ENCODE data around the gene CST3.

Gene CST3

DNA sequence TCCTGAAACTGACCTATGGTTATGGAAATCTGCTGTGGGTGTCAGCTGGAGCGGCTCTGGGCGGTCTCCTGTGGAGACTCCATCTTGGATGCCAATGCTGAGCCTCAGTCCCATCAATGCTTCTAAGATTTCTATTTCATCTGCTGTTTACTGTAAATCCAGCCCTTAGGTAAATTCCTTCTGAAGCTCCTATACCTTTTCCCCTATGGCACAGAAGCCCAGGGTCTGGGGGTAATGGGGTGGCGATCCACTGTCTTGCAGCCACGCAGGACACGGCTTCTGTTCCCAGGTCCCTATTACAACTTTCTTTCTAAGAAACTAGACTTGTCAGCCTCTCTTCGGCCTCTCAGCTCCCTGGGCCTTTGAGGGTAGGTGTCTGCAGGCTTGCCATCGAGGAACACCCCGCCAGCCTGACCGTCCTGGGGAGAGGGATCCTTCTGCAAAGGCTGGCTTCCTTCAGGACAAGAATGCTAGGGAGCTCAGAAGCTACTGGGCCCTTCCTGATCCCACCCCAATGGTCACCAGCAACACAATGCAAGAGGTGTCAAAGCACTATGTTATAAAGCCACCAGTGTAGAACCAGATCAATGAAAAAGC lies 6.4 kb downstream of the CST3 start:
- TF ChIP-seq ZFX (IDR thresholded peaks at IDR 0.05; ENCODE audit: borderline replicate concordance), result no peak
- TF ChIP-seq, protein P1, sequence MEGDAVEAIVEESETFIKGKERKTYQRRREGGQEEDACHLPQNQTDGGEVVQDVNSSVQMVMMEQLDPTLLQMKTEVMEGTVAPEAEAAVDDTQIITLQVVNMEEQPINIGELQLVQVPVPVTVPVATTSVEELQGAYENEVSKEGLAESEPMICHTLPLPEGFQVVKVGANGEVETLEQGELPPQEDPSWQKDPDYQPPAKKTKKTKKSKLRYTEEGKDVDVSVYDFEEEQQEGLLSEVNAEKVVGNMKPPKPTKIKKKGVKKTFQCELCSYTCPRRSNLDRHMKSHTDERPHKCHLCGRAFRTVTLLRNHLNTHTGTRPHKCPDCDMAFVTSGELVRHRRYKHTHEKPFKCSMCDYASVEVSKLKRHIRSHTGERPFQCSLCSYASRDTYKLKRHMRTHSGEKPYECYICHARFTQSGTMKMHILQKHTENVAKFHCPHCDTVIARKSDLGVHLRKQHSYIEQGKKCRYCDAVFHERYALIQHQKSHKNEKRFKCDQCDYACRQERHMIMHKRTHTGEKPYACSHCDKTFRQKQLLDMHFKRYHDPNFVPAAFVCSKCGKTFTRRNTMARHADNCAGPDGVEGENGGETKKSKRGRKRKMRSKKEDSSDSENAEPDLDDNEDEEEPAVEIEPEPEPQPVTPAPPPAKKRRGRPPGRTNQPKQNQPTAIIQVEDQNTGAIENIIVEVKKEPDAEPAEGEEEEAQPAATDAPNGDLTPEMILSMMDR (IDR thresholded peaks at IDR 0.05), result no peak
- no peak overlapping the region for H3K27ac ChIP-seq

DNA sequence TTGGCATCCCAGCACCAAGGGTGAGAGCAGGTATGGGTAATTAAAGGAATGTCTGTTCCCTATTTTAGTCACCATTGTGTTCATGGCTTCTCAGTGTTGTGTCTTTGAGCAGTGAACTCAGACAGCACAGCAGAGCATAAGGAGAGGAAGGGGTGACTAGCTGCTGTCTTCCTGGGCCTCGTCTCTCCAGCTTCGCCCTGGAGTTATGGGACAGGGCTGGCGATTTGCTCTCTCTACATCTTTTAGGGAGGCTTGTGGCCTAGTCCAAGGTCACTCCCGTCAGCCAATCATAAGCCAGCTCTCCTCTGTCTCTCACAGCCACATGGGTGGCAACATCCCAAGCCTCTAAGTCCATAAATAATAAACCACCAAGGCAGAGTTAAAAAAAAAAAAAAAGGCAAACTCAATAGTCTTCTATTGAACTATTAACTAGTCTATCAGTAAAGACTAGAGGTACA lies 7.3 kb downstream of the CST3 start:
- TF ChIP-seq, protein P1 (IDR thresholded peaks at IDR 0.05), result no peak
- no peak for TF ChIP-seq ZFX (IDR thresholded peaks at IDR 0.05; ENCODE audit: borderline replicate concordance)

DNA sequence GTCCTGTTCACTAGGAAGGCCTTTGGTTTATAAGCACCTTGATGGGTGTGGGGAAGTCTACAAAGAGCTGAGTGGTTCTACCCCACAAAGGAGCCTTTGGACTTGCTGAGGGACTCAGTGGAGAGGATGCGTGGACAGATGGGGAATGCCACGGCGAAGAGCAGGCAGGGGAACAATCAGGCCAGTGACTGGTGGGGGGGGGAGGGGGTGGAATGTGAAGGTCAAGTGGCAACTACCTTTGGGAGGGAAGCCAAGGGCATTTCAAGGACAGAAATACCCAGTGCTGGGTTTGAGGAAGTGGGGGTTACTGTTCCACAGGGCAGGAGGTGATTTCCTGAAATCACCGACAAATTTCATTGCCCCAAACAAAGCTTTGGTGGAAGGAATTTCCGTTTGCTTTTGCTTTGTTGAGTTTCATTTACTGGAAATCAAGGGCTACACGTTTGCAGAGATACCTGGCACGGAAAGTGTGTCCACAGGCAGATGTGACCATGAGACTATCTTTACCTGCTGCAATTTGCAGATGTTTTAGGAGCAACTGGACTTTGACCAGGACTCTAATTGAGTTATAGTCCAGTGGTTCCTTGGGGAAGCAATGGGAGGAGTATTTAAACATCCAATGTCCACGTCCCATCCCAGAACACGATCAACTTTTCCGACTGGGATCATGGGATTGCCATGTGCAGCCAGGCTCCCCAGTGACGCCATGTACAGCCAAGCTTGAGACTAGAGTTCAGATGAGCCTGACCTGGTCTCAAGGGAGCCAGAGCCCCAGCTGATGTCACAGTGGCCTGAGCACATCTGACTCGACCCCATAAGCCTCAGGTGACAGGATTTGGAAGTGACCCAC lies 8.0 kb downstream of the CST3 start:
- TF ChIP-seq ZFX (IDR thresholded peaks at IDR 0.05; ENCODE audit: borderline replicate concordance), result no peak
- TF ChIP-seq, protein P1 (IDR thresholded peaks at IDR 0.05), result no peak
- no peak overlapping the region for H3K27ac ChIP-seq

More for the DNA sequence above, 7.3 kb downstream of the CST3 start:
- H3K27ac ChIP-seq, result no peak overlapping the region

DNA sequence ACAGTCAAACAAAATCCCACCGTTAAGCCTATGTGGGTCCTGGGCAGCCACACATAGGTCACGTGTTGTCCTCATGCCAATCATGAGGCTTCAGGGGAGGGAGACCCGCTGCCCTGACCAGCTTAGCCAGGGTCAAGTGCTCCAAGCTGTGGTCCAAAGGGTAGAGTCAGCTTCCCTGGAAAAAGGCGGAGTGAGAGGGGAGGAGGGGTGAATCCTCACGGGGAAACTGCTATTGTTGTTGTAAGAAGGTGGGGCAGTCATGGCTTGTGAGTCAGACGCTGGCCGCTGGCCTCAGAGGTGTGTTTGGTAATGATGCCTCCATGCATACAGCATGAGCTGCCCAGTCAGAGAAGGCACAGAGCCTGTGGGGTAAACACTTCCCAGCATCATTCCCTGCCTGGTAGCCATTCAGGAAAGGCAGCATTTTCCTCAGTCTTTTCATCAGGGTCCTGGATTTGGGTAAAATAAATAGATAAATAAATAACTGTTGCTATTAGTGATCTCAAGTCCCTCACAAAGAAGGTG lies 8.7 kb downstream of the CST3 start:
- no peak overlapping the region for H3K27ac ChIP-seq

DNA sequence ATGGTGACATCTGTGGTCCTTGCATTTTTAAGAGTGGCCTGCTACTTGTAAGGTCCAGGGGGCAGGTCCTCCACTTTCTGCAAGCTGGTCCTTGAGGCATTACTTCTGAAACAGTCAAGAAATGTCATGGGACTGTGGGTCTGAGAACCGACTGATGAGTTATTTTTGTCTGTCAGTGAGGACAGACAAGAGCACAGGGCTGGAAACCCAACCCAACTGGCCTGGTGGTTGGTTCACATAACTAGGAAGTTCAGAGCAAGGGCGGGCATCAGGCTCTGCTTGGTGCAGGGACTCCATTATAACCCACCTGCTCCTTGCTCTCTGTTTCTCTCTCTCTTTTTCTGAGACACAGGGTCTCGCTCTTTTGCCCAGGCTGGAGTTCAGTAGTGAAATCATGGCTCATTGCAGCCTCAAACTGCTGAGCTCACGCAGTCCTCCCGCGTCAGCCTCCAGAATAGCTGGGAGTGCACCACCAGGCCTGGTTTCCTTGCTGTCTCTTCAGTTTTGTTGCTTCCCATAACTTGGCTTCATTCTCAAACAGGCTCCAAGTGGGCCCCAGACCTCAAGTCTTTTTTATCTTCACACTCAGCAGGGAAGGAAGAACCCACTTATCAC lies 9.2 kb downstream of the CST3 start:
- H3K27ac ChIP-seq, result no peak overlapping the region
- TF ChIP-seq ZFX (IDR thresholded peaks at IDR 0.05; ENCODE audit: borderline replicate concordance), result no peak
- TF ChIP-seq, protein P1 (IDR thresholded peaks at IDR 0.05), result no peak

More for the DNA sequence above, 8.7 kb downstream of the CST3 start:
- no peak for TF ChIP-seq ZFX (IDR thresholded peaks at IDR 0.05; ENCODE audit: borderline replicate concordance)
- TF ChIP-seq, protein P1 (IDR thresholded peaks at IDR 0.05), result no peak

DNA sequence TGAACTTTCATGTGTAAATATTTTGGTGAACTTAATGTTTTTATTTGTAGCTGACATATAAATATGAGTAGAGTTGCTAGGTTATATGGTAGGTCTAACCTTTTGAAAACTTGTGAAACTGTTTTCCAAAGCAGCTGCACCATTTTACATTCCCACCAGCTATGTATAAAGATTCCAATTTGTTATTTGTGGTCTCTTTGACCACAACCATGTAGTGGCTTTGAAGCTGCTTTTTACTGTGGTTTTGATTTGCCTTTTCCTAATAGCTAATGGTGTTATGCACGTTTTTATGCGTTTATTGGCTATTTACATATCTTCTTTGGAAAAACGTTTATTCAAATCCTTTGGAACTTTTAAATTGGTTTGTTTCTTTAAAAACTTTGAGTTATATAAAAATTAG lies 10.3 kb downstream of the CST3 start:
- H3K27ac ChIP-seq, result no peak overlapping the region
- TF ChIP-seq, protein P1 (IDR thresholded peaks at IDR 0.05), result no peak
- no peak for TF ChIP-seq ZFX (IDR thresholded peaks at IDR 0.05; ENCODE audit: borderline replicate concordance)

Data from 22Rv1 (cell line).